Neuronal stem cell (in vitro differentiated cells): ENCODE measurements around the gene MEGF6.

Experiments used
- DNase-seq: peaks from one replicate; pipeline ENCODE4 v3.0.0-alpha.2; 2013; ENCODE audit warnings: low spot score
- H2AFZ ChIP-seq: one replicate; pipeline ENCODE4 v1.6.1; 2013; ENCODE audit warnings: mild to moderate bottlenecking, low read length, inconsistent platforms
- H2AK5ac ChIP-seq: 2 replicates; pipeline ENCODE4 v1.6.1; 2013; ENCODE audit warnings: low read depth, mild to moderate bottlenecking, inconsistent platforms, low read length, moderate library complexity, mixed read lengths
- H2BK120ac ChIP-seq: 2 replicates; pipeline ENCODE4 v1.6.1; 2013; ENCODE audit warnings: low read depth, mild to moderate bottlenecking, inconsistent platforms, low read length, moderate library complexity, mixed read lengths
- H2BK12ac ChIP-seq: one replicate; pipeline ENCODE4 v1.6.1; 2013; ENCODE audit warnings: low read length, inconsistent platforms
- H2BK15ac ChIP-seq: 2 replicates; pipeline ENCODE4 v1.6.1; 2013; ENCODE audit warnings: mild to moderate bottlenecking, low read length, inconsistent platforms, mixed read lengths
- H2BK5ac ChIP-seq: one replicate; pipeline ENCODE4 v1.6.1; 2013; ENCODE audit warnings: inconsistent platforms, mild to moderate bottlenecking, low read length, moderate library complexity
- H3K14ac ChIP-seq: one replicate; pipeline ENCODE4 v1.6.1; 2013; ENCODE audit warnings: low read length, inconsistent platforms
- H3K18ac ChIP-seq: 2 replicates; pipeline ENCODE4 v1.6.1; 2013; ENCODE audit warnings: low read length, inconsistent platforms
- H3K23ac ChIP-seq: 2 replicates; pipeline ENCODE4 v1.6.1; 2013; ENCODE audit warnings: low read depth, mild to moderate bottlenecking, mixed read lengths, low read length, inconsistent platforms; ENCODE audit not compliant: poor library complexity
- H3K27ac ChIP-seq: replicated peaks from 3 replicates; pipeline ENCODE4 v1.5.1; 2013; ENCODE audit warnings: low read length, inconsistent platforms
- H3K27me3 ChIP-seq, 3 experiments: 2 replicates each; pipeline ENCODE4 v1.6.1; 2013; ENCODE audit warnings: low read length in 3 of 3, mild to moderate bottlenecking in 2 of 3, inconsistent platforms in 1 of 3, low read depth in 1 of 3, mixed read lengths in 1 of 3, moderate library complexity in 1 of 3; ENCODE audit not compliant: control insufficient read depth in 3 of 3, insufficient read depth in 3 of 3
- H3K36me3 ChIP-seq, 2 donors: replicated peaks in 1 of 2; 2 replicates each; pipeline ENCODE4 v1.6.1; 2013; ENCODE audit warnings: low read length in 2 of 2; ENCODE audit not compliant: control insufficient read depth in 2 of 2, insufficient read depth in 2 of 2
- H3K4ac ChIP-seq: 2 replicates; pipeline ENCODE4 v1.6.1; 2013; ENCODE audit warnings: inconsistent platforms, mild to moderate bottlenecking, low read length, moderate library complexity
- H3K4me1 ChIP-seq, 2 donors: 1 replicate in 1 of 2; 2 replicates in 1 of 2; pipeline ENCODE4 v1.6.1; 2013; ENCODE audit warnings: low read length in 2 of 2, low read depth in 1 of 2; ENCODE audit not compliant: control insufficient read depth in 2 of 2, insufficient read depth in 1 of 2
- H3K4me2 ChIP-seq: one replicate; pipeline ENCODE4 v1.6.1; 2013; ENCODE audit warnings: mild to moderate bottlenecking, low read length, inconsistent platforms; ENCODE audit not compliant: insufficient read depth, poor library complexity, severe bottlenecking
- H3K4me3 ChIP-seq, 2 donors: 2 replicates each; pipeline ENCODE4 v1.5.1; 2013; ENCODE audit warnings: low read length in 2 of 2, mild to moderate bottlenecking in 2 of 2, inconsistent platforms in 1 of 2, moderate library complexity in 1 of 2
- H3K79me1 ChIP-seq: one replicate; pipeline ENCODE4 v1.6.1; 2013; ENCODE audit warnings: low read depth, mild to moderate bottlenecking, inconsistent platforms, low read length, moderate library complexity
- H3K9ac ChIP-seq: one replicate; pipeline ENCODE4 v1.6.1; 2013; ENCODE audit warnings: mild to moderate bottlenecking, low read depth, low read length, inconsistent platforms; ENCODE audit not compliant: poor library complexity
- H3K9me3 ChIP-seq, 2 donors: replicated peaks in 1 of 2; 2 replicates each; pipeline versions ENCODE3 to v1.6.1; 2013; ENCODE audit warnings: low read length in 2 of 2, mild to moderate bottlenecking in 2 of 2, inconsistent platforms in 1 of 2, low read depth in 1 of 2, mixed read lengths in 1 of 2, moderate library complexity in 1 of 2; ENCODE audit not compliant: control insufficient read depth in 2 of 2, insufficient read depth in 1 of 2
- H4K8ac ChIP-seq: one replicate; pipeline ENCODE4 v1.6.1; 2013; ENCODE audit warnings: low read depth, mild to moderate bottlenecking, inconsistent platforms, low read length, moderate library complexity
- H4K91ac ChIP-seq: one replicate; pipeline ENCODE4 v1.6.1; 2013; ENCODE audit warnings: low read length, low read depth, mild to moderate bottlenecking, inconsistent platforms; ENCODE audit not compliant: poor library complexity
- WGBS, 2 donors: extraction: QIAGEN DNeasy Blood & Tissue Kit; methylation state at CpG; one replicate each; pipeline ENCODE4 v1.1.7; 2013; ENCODE audit warnings: missing lambda C conversion rate in 2 of 2, mixed read lengths in 1 of 2; ENCODE audit not compliant: insufficient read length in 2 of 2, insufficient replicate concordance in 1 of 2; ENCODE audit errors: extremely low coverage in 2 of 2; 5-methylcytosine and 5-hydroxymethylcytosine counted together

MEGF6 gene

GRCh38 chr1:3629561-3630160 lies 18.4 kb upstream of the MEGF6 start:
- peak overlapping the region; percentile 24 for H4K91ac ChIP-seq
- no peaks in the 10 kb centered on the region for H3K9me3 ChIP-seq
- H2BK5ac ChIP-seq = no peak overlapping the region
- no peaks in the 10 kb centered on the region for H3K79me1 ChIP-seq
- no peak overlapping the region for H3K18ac ChIP-seq
- H3K14ac ChIP-seq = no peak overlapping the region
- peaks cover 27 to 73% of the 10 kb centered on the region in 2 donors for H3K36me3 ChIP-seq
- H2BK12ac ChIP-seq = peak overlapping the region; percentile 58
- no peak overlapping the region for H3K4me3 ChIP-seq
- H3K4me2 ChIP-seq = no peak overlapping the region
- peaks cover 6 to 15% of the 10 kb centered on the region in 2 donors for H3K4me1 ChIP-seq
- no peak overlapping the region for H2BK15ac ChIP-seq
- H2BK120ac ChIP-seq = no peak overlapping the region
- no peak for DNase-seq
- no peak overlapping the region for H3K27ac ChIP-seq
- H4K8ac ChIP-seq = no peak overlapping the region
- no peaks in the 10 kb centered on the region for H3K27me3 ChIP-seq
- H3K4ac ChIP-seq = peak overlapping the region; percentile 7
- WGBS, 2 donors = no CpG with 5 or more reads among the region's 16 CpGs
- peak overlapping the region; percentile 73 for H3K23ac ChIP-seq
- H3K9ac ChIP-seq = peak overlapping the region; percentile 44
- H2AFZ ChIP-seq = no peak overlapping the region
- H2AK5ac ChIP-seq = no peak overlapping the region

DNA sequence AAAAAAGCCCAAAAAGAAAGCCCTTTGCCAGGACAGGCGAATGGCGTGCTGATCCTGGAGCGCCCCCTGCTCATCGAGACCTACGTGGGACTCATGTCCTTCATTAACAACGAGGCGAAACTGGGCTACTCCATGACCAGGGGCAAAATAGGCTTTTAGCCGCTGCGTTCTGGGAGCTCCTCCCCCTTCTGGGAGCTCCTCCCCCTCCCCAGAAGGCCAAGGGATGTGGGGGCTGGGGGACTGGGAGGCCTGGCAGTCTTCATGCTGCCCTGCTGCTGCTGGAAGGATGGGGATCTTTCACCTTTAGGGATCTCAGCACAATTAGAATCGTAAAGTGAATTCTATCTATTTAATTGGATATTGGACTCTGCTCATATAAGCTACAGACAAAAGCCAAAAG lies 17.1 kb upstream of the MEGF6 start:
- Histone ChIP-seq H2BK15ac (no peak overlapping the region), H3K4me3 (no peak overlapping the region), H3K36me3 (peaks cover 26 to 61% of the 10 kb centered on the region in 2 donors), H2BK5ac (no peak overlapping the region), H3K4me2 (no peak overlapping the region), H3K18ac (no peak overlapping the region), H3K4me1 (peaks cover 10 to 21% of the 10 kb centered on the region in 2 donors), H3K9me3 (no peaks in the 10 kb centered on the region), H3K27me3 (peaks cover 0 to 2% (median 0%) of the 10 kb centered on the region in 3 experiments), H3K4ac (no peak overlapping the region), H2BK12ac (no peak overlapping the region), H2BK120ac (no peak overlapping the region), H4K91ac (no peak overlapping the region), H4K8ac (no peak overlapping the region), H3K27ac (no peak overlapping the region), H3K79me1 (no peaks in the 10 kb centered on the region), H3K23ac (no peak overlapping the region), H2AFZ (no peak overlapping the region), H3K9ac (no peak overlapping the region), H2AK5ac (no peak overlapping the region), H3K14ac (no peak overlapping the region)
- no peak for DNase-seq
- whole genome bisulfite sequencing, 2 donors = no CpG with 5 or more reads among the region's 10 CpGs

- H3K79me1 ChIP-seq = no peaks in the 10 kb centered on the region
- H2BK5ac ChIP-seq = no peak overlapping the region
- no peak overlapping the region for H3K9ac ChIP-seq
- peaks cover 26 to 53% of the 10 kb centered on the region in 2 donors for H3K36me3 ChIP-seq
- WGBS, 2 donors = no CpG with 5 or more reads among the region's 26 CpGs
- H3K4ac ChIP-seq = no peak overlapping the region
- H3K27ac ChIP-seq = no peak overlapping the region
- peaks cover 0 to 2% (median 0%) of the 10 kb centered on the region in 3 experiments for H3K27me3 ChIP-seq
- H4K8ac ChIP-seq = no peak overlapping the region
- H2BK15ac ChIP-seq = no peak overlapping the region
- H2BK12ac ChIP-seq = no peak overlapping the region
- no peak overlapping the region for H2AFZ ChIP-seq
- no peak overlapping the region for H3K4me3 ChIP-seq
- no peak overlapping the region for H4K91ac ChIP-seq
- no peak overlapping the region for H2BK120ac ChIP-seq
- H2AK5ac ChIP-seq = no peak overlapping the region
- no peak overlapping the region for H3K4me2 ChIP-seq
- H3K14ac ChIP-seq = no peak overlapping the region
- H3K18ac ChIP-seq = no peak overlapping the region
- no peak for DNase-seq
- H3K9me3 ChIP-seq = no peaks in the 10 kb centered on the region
- H3K4me1 ChIP-seq = peaks cover 10 to 21% of the 10 kb centered on the region in 2 donors
- H3K23ac ChIP-seq = peak overlapping the region; percentile 2
Measured at GRCh38 chr1:3627515-3628253, 16.4 kb upstream of the MEGF6 start.

DNA sequence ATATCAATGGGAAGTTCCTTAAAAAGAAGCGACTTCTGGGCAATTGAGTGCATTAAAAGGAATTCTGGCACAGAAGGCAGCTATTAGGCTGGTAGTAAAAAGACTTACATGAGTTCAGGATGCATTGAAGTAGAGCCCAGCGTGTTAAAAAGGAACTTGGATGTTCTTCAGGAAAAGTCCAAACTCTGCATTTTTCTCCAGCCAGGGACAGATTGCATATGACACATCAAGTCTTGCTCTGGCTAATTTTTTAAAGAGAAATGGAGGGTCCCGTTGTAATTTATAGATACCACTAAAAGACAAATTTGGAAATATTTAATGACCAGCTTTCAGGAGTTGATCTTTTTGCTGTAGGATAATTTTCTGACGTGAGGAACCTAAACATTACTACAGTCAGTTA lies 14.7 kb upstream of the MEGF6 start:
- H3K27ac ChIP-seq = no peak overlapping the region
- no CpG with 5 or more reads among the region's 4 CpGs for WGBS, 2 donors
- peak overlapping the region in 1 of 2 donors; percentile 89 for H3K4me3 ChIP-seq

More for the DNA sequence above, 14.7 kb upstream of the MEGF6 start:
- no peak overlapping the region for H3K9ac ChIP-seq
- H2AK5ac ChIP-seq = no peak overlapping the region
- no peak overlapping the region for H3K4ac ChIP-seq
- H2BK5ac ChIP-seq = no peak overlapping the region
- H3K18ac ChIP-seq = no peak overlapping the region
- H2BK15ac ChIP-seq = no peak overlapping the region
- peaks cover 27 to 41% of the 10 kb centered on the region in 2 donors for H3K36me3 ChIP-seq
- peaks cover 0 to 2% of the 10 kb centered on the region in 2 donors for H3K9me3 ChIP-seq
- no peak overlapping the region for H3K4me2 ChIP-seq
- H3K14ac ChIP-seq = no peak overlapping the region
- H3K23ac ChIP-seq = no peak overlapping the region
- no peaks in the 10 kb centered on the region for H3K79me1 ChIP-seq
- no peak overlapping the region for H2AFZ ChIP-seq
- H3K27me3 ChIP-seq = peaks cover 0 to 2% (median 0%) of the 10 kb centered on the region in 3 experiments
- H4K8ac ChIP-seq = no peak overlapping the region
- no peak overlapping the region for H2BK120ac ChIP-seq
- no peak overlapping the region for H4K91ac ChIP-seq
- H3K4me1 ChIP-seq = peaks cover 10 to 11% of the 10 kb centered on the region in 2 donors
- no peak for DNase-seq
- no peak overlapping the region for H2BK12ac ChIP-seq
